Cardiac septum (tissue), 1 donor: ENCODE measurements around the gene HBQ1. TPM values are rescaled to one million over a fixed set of nuclear protein-coding genes. Genes with fewer than 3 reads are reported as not detected.
A peak's percentile ranks its signal among the peaks of the same experiment; 100 is the strongest.
"Not testable (repeated sequence)": the region's sequence is repeated elsewhere in the genome, so short reads cannot be mapped to it uniquely, and the experiment has no call there.

Source experiments
- DNase-seq: peaks from one replicate; pipeline ENCODE4 v3.0.0-alpha.2; 2020; ENCODE audit warnings: low spot score
- intact Hi-C: fragments of 100-400 bp; cut with DNase I; formaldehyde crosslinking; loops from one replicate; pipeline ENCODE4 v1.14.0; 2022
- total RNA-seq: library from RNA; stranded (reverse); fragmentation: NEBNext Ultra II Directional; extraction: Animal tissue kit (Norgen Biotek cat#: 25700); gene quantifications from one replicate; pipeline ENCODE4 v1.2.1, GENCODE V29; 2021
- donor health status: DM: no; HTN: no; CAD: no.

HBQ1 gene
- total RNA-seq, 1 donor from 2014 or later: not detected

DNA sequence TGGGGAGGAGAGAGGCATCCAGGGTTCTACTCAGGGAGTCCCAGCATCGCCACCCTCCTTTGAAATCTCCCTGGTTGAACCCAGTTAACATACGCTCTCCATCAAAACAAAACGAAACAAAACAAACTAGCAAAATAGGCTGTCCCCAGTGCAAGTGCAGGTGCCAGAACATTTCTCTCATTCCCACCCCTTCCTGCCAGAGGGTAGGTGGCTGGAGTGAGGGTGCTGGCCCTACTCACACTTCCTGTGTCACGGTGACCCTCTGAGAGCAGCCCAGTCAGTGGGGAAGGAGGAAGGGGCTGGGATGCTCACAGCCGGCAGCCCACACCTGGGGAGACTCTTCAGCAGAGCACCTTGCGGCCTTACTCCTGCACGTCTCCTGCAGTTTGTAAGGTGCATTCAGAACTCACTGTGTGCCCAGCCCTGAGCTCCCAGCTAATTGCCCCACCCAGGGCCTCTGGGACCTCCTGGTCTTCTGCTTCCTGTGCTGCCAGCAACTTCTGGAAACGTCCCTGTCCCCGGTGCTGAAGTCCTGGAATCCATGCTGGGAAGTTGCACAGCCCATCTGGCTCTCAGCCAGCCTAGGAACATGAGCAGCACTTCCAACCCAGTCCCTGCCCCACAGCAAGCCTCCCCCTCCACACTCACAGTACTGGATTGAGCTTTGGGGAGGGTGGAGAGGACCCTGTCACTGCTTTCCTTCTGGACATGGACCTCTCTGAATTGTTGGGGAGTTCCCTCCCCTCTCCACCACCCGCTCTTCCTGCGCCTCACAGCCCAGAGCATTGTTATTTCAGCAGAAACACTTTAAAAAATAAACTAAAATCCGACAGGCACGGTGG, 6.1 kb upstream of the HBQ1 start:
- DNase-seq, intact Hi-C loops: not testable (repeated sequence)

DNA sequence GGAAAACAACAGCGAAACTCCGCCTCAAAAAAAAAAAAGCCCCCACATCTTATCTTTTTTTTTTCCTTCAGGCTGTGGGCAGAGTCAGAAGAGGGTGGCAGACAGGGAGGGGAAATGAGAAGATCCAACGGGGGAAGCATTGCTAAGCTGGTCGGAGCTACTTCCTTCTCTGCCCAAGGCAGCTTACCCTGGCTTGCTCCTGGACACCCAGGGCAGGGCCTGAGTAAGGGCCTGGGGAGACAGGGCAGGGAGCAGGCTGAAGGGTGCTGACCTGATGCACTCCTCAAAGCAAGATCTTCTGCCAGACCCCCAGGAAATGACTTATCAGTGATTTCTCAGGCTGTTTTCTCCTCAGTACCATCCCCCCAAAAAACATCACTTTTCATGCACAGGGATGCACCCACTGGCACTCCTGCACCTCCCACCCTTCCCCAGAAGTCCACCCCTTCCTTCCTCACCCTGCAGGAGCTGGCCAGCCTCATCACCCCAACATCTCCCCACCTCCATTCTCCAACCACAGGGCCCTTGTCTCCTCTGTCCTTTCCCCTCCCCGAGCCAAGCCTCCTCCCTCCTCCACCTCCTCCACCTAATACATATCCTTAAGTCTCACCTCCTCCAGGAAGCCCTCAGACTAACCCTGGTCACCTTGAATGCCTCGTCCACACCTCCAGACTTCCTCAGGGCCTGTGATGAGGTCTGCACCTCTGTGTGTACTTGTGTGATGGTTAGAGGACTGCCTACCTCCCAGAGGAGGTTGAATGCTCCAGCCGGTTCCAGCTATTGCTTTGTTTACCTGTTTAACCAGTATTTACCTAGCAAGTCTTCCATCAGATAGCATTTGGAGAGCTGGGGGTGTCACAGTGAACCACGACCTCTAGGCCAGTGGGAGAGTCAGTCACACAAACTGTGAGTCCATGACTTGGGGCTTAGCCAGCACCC, 5.0 kb upstream of the HBQ1 start:
- intact Hi-C loops: no loop called here
- no peak for DNase-seq

DNA sequence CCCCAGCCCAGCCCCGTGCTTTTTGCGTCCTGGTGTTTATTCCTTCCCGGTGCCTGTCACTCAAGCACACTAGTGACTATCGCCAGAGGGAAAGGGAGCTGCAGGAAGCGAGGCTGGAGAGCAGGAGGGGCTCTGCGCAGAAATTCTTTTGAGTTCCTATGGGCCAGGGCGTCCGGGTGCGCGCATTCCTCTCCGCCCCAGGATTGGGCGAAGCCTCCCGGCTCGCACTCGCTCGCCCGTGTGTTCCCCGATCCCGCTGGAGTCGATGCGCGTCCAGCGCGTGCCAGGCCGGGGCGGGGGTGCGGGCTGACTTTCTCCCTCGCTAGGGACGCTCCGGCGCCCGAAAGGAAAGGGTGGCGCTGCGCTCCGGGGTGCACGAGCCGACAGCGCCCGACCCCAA, 4.3 kb upstream of the HBQ1 start:
- DNase-seq, intact Hi-C loops: not testable (repeated sequence)

DNA sequence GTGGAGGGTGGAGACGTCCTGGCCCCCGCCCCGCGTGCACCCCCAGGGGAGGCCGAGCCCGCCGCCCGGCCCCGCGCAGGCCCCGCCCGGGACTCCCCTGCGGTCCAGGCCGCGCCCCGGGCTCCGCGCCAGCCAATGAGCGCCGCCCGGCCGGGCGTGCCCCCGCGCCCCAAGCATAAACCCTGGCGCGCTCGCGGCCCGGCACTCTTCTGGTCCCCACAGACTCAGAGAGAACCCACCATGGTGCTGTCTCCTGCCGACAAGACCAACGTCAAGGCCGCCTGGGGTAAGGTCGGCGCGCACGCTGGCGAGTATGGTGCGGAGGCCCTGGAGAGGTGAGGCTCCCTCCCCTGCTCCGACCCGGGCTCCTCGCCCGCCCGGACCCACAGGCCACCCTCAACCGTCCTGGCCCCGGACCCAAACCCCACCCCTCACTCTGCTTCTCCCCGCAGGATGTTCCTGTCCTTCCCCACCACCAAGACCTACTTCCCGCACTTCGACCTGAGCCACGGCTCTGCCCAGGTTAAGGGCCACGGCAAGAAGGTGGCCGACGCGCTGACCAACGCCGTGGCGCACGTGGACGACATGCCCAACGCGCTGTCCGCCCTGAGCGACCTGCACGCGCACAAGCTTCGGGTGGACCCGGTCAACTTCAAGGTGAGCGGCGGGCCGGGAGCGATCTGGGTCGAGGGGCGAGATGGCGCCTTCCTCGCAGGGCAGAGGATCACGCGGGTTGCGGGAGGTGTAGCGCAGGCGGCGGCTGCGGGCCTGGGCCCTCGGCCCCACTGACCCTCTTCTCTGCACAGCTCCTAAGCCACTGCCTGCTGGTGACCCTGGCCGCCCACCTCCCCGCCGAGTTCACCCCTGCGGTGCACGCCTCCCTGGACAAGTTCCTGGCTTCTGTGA, 3.5 kb upstream of the HBQ1 start, which contains the start of gene HBA1:
TSS of gene HBA1 (plus strand) at position 204 of the 906 bp plus-strand sequence. CDS start at position 241, 37 bp downstream.
- intact Hi-C loops, DNase-seq: not testable (repeated sequence)

DNA sequence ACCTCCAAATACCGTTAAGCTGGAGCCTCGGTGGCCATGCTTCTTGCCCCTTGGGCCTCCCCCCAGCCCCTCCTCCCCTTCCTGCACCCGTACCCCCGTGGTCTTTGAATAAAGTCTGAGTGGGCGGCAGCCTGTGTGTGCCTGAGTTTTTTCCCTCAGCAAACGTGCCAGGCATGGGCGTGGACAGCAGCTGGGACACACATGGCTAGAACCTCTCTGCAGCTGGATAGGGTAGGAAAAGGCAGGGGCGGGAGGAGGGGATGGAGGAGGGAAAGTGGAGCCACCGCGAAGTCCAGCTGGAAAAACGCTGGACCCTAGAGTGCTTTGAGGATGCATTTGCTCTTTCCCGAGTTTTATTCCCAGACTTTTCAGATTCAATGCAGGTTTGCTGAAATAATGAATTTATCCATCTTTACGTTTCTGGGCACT, 2.9 kb upstream of the HBQ1 start:
- no peak for DNase-seq
- intact Hi-C loops: no loop called here

DNA sequence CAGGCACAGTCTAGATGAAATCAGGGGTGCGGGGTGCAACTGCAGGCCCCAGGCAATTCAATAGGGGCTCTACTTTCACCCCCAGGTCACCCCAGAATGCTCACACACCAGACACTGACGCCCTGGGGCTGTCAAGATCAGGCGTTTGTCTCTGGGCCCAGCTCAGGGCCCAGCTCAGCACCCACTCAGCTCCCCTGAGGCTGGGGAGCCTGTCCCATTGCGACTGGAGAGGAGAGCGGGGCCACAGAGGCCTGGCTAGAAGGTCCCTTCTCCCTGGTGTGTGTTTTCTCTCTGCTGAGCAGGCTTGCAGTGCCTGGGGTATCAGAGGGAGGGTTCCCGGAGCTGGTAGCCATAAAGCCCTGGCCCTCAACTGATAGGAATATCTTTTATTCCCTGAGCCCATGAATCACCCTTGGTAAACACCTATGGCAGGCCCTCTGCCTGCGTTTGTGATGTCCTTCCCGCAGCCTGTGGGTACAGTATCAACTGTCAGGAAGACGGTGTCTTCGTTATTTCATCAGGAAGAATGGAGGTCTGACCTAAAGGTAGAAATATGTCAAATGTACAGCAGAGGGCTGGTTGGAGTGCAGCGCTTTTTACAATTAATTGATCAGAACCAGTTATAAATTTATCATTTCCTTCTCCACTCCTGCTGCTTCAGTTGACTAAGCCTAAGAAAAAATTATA, 2.1 kb upstream of the HBQ1 start:
- intact Hi-C loops: no loop called here
- no peak for DNase-seq

DNA sequence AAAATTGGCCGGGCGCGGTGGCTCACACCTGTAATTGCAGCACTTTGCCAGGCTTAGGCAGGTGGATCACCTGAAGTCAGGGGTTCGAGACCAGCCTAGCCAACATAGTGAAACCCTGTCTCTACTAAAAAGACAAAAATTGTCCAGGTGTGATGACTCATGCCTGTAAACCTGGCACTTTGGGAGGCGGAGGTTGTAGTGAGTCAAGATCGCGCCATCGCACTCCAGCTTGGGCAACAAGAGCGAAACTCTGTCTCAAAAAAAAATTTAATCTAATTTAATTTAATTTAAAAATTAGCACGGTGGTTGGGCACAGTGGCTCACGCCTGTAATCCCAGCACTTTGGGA, 1.6 kb upstream of the HBQ1 start:
- intact Hi-C loops: no loop called here
- DNase-seq: no peak

DNA sequence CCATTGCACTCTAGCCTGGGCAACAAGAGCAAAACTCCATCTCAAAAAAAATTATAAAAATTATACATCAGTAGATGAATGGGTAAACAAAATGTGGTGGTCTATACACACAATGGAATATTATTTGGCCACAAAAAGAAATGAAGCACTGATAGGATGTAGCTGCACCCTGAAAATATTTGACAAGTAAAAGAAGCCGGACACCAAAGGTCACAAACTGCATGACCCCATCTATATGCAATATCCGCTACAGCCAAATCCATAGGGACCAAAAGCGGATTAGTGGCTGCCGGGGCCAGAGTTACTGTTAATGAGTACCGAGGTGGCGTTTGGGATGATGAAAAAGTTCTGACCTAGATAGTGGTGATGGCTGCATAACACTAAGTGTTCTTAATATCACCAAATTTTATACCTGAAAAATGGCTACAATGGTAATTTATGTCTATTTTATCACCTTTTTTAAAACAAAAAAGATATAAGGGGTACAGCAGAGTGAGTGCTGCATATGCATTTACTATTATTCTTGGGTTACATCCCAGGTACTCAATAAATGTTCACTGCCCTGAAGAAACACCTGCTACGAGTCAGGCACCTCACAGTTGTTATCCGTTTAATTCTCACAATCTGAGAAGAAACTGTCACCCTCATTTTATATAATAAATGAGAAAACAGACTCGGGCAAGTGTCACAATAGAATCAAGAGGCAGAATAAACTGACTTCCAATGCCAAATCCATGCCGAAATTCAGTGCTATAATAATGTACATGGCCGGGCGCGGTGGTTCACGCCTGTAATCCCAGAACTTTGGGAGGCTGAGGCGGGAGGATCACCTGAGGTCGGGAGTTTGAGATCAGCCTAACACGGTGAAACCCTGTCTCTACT, 807 bp upstream of the HBQ1 start:
- intact Hi-C loops: no loop called here

DNA sequence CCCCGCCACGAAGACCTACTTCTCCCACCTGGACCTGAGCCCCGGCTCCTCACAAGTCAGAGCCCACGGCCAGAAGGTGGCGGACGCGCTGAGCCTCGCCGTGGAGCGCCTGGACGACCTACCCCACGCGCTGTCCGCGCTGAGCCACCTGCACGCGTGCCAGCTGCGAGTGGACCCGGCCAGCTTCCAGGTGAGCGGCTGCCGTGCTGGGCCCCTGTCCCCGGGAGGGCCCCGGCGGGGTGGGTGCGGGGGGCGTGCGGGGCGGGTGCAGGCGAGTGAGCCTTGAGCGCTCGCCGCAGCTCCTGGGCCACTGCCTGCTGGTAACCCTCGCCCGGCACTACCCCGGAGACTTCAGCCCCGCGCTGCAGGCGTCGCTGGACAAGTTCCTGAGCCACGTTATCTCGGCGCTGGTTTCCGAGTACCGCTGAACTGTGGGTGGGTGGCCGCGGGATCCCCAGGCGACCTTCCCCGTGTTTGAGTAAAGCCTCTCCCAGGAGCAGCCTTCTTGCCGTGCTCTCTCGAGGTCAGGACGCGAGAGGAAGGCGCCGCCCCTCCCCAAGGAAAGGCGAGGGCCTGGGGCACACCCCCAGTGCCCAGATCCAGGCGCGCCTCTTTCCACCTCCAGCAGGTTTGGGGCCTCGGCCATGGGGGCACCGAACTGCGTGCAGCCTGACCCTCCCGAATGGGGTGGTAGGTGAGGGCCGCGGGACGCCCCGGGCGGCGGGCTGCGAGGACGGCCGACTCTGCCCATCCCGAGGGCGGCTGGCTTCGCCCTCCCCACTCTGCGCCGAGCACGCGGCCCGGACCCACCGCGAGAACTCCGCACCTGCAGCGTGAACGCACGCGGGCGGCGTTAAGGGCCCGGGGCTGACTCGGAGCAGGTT, 664 bp downstream of the HBQ1 start:
- intact Hi-C loops: loop anchor here (1.0 kb wide), 1 partner anchor 74 kb away; no protein-coding TSS in a partner anchor
- DNase-seq: no peak

More for the DNA sequence above, 807 bp upstream of the HBQ1 start:
- DNase-seq: no peak

DNA sequence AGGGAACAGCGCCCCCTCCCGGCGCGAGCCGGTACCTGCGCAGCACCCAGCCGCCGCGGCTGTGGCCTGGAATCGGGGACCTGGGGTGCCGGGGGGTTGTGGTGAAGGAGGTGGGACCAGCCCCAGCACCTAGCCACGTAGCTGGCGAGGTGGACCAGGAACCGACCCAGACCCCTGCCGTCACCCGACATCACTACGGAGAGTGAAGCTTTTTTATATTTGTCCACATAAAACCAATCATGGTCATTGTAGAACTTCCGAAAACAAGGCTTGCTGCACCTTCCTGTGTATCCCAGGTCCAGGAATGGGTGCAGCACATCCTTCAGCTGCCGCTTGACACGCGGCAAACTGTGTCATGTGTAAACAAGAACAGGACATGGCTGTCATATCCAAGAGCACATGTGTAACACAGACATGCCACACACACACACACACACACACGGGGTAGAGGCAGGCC, 1.3 kb downstream of the HBQ1 start:
- intact Hi-C loops: loop anchor here (1.0 kb wide), 1 partner anchor 74 kb away; no protein-coding TSS in a partner anchor
- DNase-seq: peak; percentile 91

DNA sequence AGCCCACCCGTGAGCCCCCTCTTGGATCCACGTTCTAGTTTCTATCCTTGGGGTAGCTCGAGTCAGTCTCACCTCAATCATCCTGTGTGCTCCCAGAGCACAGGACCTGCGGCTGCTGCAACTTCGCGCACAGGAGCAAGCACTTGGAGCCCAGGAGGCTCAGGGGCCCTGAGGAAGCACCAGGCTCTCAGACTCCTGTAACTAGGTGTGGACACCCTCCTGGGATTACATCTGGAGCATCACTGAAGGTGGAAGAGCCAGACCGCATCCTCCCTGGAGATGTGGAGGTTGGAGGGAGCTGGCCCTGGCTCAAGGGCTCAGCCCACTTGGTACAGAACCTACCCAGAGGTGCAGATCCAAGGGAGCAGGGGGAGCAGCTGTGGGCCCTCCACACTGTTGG, 2.7 kb downstream of the HBQ1 start:
- intact Hi-C loops: no loop called here
- no peak for DNase-seq

DNA sequence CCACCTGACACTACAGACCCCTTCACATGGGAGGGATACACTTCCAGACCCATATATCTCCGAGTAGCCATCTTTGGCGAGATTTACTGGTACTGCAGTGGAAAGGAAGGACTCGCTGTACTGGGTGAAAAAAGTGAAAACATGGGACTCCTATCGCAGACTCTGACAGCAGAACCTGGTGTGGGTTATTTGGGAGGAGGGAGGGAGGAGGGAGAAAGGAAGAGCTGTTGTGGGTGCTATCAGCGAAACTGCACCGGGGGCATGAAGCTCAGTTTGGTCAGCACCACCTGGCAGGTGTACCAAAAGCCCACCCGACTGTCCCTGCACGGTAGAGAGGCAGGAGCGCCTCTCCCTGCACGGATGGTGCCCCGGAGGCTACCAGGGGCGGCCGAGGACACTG, 5.0 kb downstream of the HBQ1 start:
- intact Hi-C loops: no loop called here

DNA sequence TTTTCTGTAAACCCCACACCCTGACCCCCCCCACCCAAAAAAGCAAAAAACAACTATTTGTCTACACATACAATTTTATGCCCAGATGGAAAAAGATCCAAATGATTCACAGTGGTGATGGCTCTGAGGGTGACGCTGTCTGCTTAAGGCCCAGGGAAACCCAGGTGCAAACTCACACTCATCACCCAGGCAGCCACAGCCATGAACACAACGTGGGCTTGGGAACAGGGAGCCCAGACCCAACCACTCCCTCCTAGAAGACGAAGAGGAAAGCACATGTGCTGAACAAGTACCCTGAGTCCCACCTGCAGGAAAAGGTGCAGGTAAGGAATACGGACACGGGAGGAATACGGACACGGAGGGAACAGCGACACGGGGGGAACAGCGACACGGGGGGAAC, 5.4 kb downstream of the HBQ1 start:
- DNase-seq: no peak
- intact Hi-C loops: no loop called here

More for the DNA sequence above, 5.0 kb downstream of the HBQ1 start:
- no peak for DNase-seq

DNA sequence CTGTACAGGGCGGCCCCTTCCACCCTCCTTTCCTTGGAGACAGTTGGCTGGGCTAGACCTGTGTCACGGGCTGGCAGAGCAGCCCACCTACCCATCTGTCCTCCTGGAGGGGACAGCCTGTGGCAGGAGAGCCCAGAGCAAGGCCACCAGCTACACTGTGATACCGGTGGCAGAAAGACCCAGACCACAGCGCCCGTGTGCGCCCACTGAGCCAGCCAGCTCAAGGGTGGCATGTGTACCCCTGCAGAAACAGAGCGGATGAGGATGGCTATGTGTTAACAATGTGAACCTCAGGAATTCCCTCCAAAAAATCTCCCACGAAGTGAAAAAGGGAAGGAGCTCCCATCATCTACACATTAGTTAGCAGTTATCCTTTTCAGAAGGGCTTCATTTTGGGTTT, 7.1 kb downstream of the HBQ1 start:
- intact Hi-C loops: no loop called here
- DNase-seq: no peak

DNA sequence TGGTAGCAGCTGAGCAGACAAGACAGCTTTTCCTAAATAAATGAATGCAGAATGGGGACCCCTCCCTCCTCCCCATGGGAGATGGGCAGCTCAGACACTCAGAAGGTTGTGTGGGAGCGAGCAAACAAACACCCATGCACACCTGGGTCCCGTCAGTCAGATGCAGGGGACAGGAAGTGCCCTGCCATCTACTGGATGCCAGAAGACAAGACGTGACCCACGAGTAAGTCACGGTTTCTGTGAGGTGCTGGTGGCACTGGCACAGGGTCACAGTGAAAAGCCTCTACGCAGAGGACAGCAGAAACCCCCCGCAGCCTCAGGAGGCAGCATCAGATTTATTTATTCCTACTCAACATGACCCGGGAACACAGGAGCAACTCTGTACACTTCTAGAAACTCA, 8.4 kb downstream of the HBQ1 start:
- intact Hi-C loops: no loop called here
- DNase-seq: no peak

DNA sequence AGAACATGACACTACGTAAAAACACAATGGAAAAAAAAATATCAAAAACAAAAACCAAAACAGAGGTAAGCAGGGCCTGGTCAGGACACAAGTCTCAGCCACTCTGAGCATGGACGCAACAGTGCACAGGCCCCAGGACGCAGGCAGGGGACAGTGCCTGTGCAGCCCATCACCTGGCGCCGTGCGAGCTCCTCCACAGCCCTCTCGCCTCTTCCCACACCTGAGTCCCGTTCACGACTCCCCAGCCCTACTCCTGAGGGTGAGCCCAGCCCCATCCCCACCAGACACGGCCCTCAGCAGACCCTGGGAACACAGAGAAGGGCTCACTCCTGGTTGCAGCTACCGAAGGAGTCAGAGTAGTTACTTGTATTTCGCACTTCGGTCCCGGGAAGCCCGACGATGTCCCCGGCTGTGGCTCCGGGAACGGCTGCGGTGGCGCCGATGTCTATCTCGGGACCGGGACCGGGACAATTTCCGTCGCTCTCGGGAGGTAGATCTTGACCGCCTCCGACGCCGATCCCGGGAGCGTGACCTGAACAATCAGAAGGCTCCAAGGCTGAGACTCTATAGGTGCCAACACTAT, 9.4 kb downstream of the HBQ1 start:
- intact Hi-C loops: no loop called here
- no peak for DNase-seq
